Activated CD8-positive, alpha-beta T cell treated with anti-CD3 and anti-CD28 coated beads for 36 hours (primary cell): ENCODE results near the gene MRTFA. TPM values are rescaled to one million over a fixed set of nuclear protein-coding genes. Genes with fewer than 3 reads are reported as not detected.
A peak's percentile ranks its signal among the peaks of the same experiment; 100 is the strongest.

Experiments used
- ATAC-seq: fragments of 200-7000 bp; cut with Tn5 transposase; one replicate; pipeline ENCODE4 v1.10.0; 2021; ENCODE audit warnings: mild to moderate bottlenecking, moderate library complexity
- CTCF ChIA-PET: fragments of 350-600 bp; sonication (Branson Sonifier 250); formaldehyde crosslinking; loops from one replicate; lab custom pipeline; 2021; ENCODE audit warnings: antibody characterized with exemption; lab: Charles Lee
- POLR2A ChIA-PET: fragments of 350-600 bp; sonication (Branson Sonifier 250); formaldehyde crosslinking; loops from one replicate; lab custom pipeline; 2021; ENCODE audit warnings: antibody characterized with exemption; lab: Charles Lee
- DNase-seq: peaks from one replicate; pipeline ENCODE4 v3.0.0-alpha.2; 2020
- H3K27ac Mint-ChIP-seq: one replicate; pipeline ENCODE4 v1.8.0; 2021; ENCODE audit warnings: mild to moderate bottlenecking, mixed read lengths
- H3K27me3 Mint-ChIP-seq: one replicate; pipeline ENCODE4 v1.8.0; 2021; ENCODE audit warnings: mixed read lengths
- H3K36me3 Mint-ChIP-seq: one replicate; pipeline ENCODE4 v1.8.0; 2021; ENCODE audit warnings: low read depth, mixed read lengths
- H3K4me1 Mint-ChIP-seq: one replicate; pipeline ENCODE4 v1.8.0; 2021; ENCODE audit warnings: low read depth, mixed read lengths
- H3K4me3 Mint-ChIP-seq: one replicate; pipeline ENCODE4 v1.8.0; 2021; ENCODE audit warnings: mild to moderate bottlenecking, moderate library complexity, mixed read lengths
- H3K9me3 Mint-ChIP-seq: one replicate; pipeline ENCODE4 v1.8.0; 2021; ENCODE audit warnings: mixed read lengths
- CTCF ChIP-seq: fragments of 200-600 bp; IDR thresholded peaks from one replicate; pipeline ENCODE4 v1.8.0; 2022; ENCODE audit warnings: antibody characterized with exemption, mild to moderate bottlenecking
- intact Hi-C: fragments of 100-400 bp; cut with micrococcal nuclease; formaldehyde crosslinking; loops from one replicate; pipeline ENCODE4 v1.10.0; 2022
- total RNA-seq, 2 experiments: library from RNA; stranded (reverse); gene quantifications; one replicate each; pipeline ENCODE4 v1.2.3, GENCODE V29; 2021

Gene MRTFA
- total RNA-seq, 2 experiments from 2014 or later = 37.4 to 40.0 TPM

GRCh38 chr22:40368836-40369235 lies 267.7 kb downstream of the MRTFA start:
- no peak overlapping the region for H3K4me3 Mint-ChIP-seq
- H3K27me3 Mint-ChIP-seq = no peaks in the 10 kb centered on the region
- ChIA-PET CTCF (interaction anchor here (1.2 kb wide), 1 partner anchor 21 kb away, joined by 5 read pairs; no protein-coding TSS in a partner anchor), POLR2A (interaction anchor here (0.8 to 0.9 kb wide), 2 partner anchors 9 to 96 kb away, joined by 3 read pairs; no protein-coding TSS in a partner anchor)
- DNase-seq (no peak), ATAC-seq (no peak)
- intact Hi-C loops = no loop called here
- peaks cover 20% of the 10 kb centered on the region for H3K4me1 Mint-ChIP-seq
- no peaks in the 10 kb centered on the region for H3K9me3 Mint-ChIP-seq
- no peak for TF ChIP-seq CTCF
- peaks cover 59% of the 10 kb centered on the region for H3K36me3 Mint-ChIP-seq
- H3K27ac Mint-ChIP-seq = peak overlapping the region; percentile 8

GRCh38 chr22:40368016-40368415 lies 268.5 kb downstream of the MRTFA start:
- peaks cover 53% of the 10 kb centered on the region for H3K36me3 Mint-ChIP-seq
- POLR2A ChIA-PET = interaction anchor here (0.8 to 2.5 kb wide), 4 partner anchors 12 to 97 kb away, joined by 3 to 10 read pairs (median 4); no protein-coding TSS in a partner anchor
- H3K4me1 Mint-ChIP-seq = peaks cover 16% of the 10 kb centered on the region

GRCh38 chr22:40367342-40367741 lies 269.2 kb downstream of the MRTFA start:
- POLR2A ChIA-PET = interaction anchor here (0.8 to 2.5 kb wide), 3 partner anchors 11 to 20 kb away, joined by 3 to 10 read pairs (median 5); no protein-coding TSS in a partner anchor
- no peak for TF ChIP-seq CTCF
- intact Hi-C loops = no loop called here
- Mint-ChIP-seq H3K27ac (no peak overlapping the region), H3K4me1 (peaks cover 10% of the 10 kb centered on the region), H3K27me3 (no peaks in the 10 kb centered on the region), H3K36me3 (peaks cover 52% of the 10 kb centered on the region), H3K4me3 (no peak overlapping the region), H3K9me3 (no peaks in the 10 kb centered on the region)
- CTCF ChIA-PET = interaction anchor here (0.5 to 1.2 kb wide), 3 partner anchors 19 to 128 kb away, joined by 3 to 5 read pairs (median 3); no protein-coding TSS in a partner anchor
- no peak for ATAC-seq
- no peak for DNase-seq

More at GRCh38 chr22:40368016-40368415, 268.5 kb downstream of the MRTFA start:
- Mint-ChIP-seq H3K4me3 (no peak overlapping the region), H3K27me3 (no peaks in the 10 kb centered on the region), H3K9me3 (no peaks in the 10 kb centered on the region), H3K27ac (no peak overlapping the region)
- DNase-seq (no peak), ATAC-seq (no peak)
- intact Hi-C loops = no loop called here
- TF ChIP-seq CTCF = no peak
- CTCF ChIA-PET = interaction anchor here (0.5 to 1.2 kb wide), 3 partner anchors 20 to 127 kb away, joined by 3 to 5 read pairs (median 3); no protein-coding TSS in a partner anchor

GRCh38 chr22:40366068-40366467 lies 270.5 kb downstream of the MRTFA start:
- peaks cover 5% of the 10 kb centered on the region for H3K4me1 Mint-ChIP-seq
- ChIA-PET CTCF (interaction anchor here (4.3 kb wide), 1 partner anchor 18 kb away, joined by 19 read pairs; no protein-coding TSS in a partner anchor), POLR2A (interaction anchor here (1.4 to 2.5 kb wide), 3 partner anchors 10 to 17 kb away, joined by 5 to 10 read pairs (median 5); no protein-coding TSS in a partner anchor)
- no peak overlapping the region for H3K4me3 Mint-ChIP-seq
- peaks cover 63% of the 10 kb centered on the region for H3K36me3 Mint-ChIP-seq
- H3K27me3 Mint-ChIP-seq = no peaks in the 10 kb centered on the region
- no peak for ATAC-seq
- no peaks in the 10 kb centered on the region for H3K9me3 Mint-ChIP-seq
- no peak for TF ChIP-seq CTCF
- DNase-seq = no peak
- peak overlapping the region; percentile 42 for H3K27ac Mint-ChIP-seq
- intact Hi-C loops = no loop called here

GRCh38 chr22:40364431-40364830 lies 272.1 kb downstream of the MRTFA start:
- ChIA-PET CTCF (interaction anchor here (4.3 kb wide), 1 partner anchor 16 kb away, joined by 19 read pairs; no protein-coding TSS in a partner anchor), POLR2A (interaction anchor here (1.1 kb wide), 1 partner anchor 14 kb away, joined by 3 read pairs; no protein-coding TSS in a partner anchor)
- H3K36me3 Mint-ChIP-seq = peaks cover 69% of the 10 kb centered on the region
- no peak for TF ChIP-seq CTCF
- H3K27ac Mint-ChIP-seq = peak overlapping the region; percentile 44
- no peak for ATAC-seq
- H3K4me1 Mint-ChIP-seq = peaks cover under 1% of the 10 kb centered on the region
- no peaks in the 10 kb centered on the region for H3K27me3 Mint-ChIP-seq
- no peak for DNase-seq
- no peaks in the 10 kb centered on the region for H3K9me3 Mint-ChIP-seq
- H3K4me3 Mint-ChIP-seq = no peak overlapping the region
- intact Hi-C loops = no loop called here
